ENCODE data around the gene EVPLL.
"Not testable (repeated sequence)": the region's sequence is repeated elsewhere in the genome, so short reads cannot be mapped to it uniquely, and the experiment has no call there.

Gene EVPLL

GRCh38 chr17:18368946-18369345 lies 8.6 kb upstream of the EVPLL start:
- no peak overlapping the region for H3K27ac ChIP-seq (ENCODE audit: poor library complexity, severe bottlenecking)
- H3K36me3 ChIP-seq (ENCODE audit: low read depth) = no peaks in the 10 kb centered on the region
- H3K27me3 ChIP-seq (ENCODE audit: insufficient read depth, poor library complexity, severe bottlenecking) = no peaks in the 10 kb centered on the region
- no peaks in the 10 kb centered on the region for H3K4me1 ChIP-seq (ENCODE audit: insufficient read depth, poor library complexity, severe bottlenecking)
- no peaks in the 10 kb centered on the region for H3K9me3 ChIP-seq (ENCODE audit: severe bottlenecking)
- H3K4me3 ChIP-seq (ENCODE audit: severe bottlenecking) = no peak overlapping the region
- DNase-seq (ENCODE audit: low spot score) = peak; percentile 73
- peak; percentile 93 for ATAC-seq (ENCODE audit: low read depth)
- no peak for TF ChIP-seq CTCF (IDR thresholded peaks at IDR 0.05; ENCODE audit: poor library complexity, severe bottlenecking)

- Histone ChIP-seq H3K4me3 (ENCODE audit: severe bottlenecking) (no peak overlapping the region), H3K27me3 (ENCODE audit: insufficient read depth, poor library complexity, severe bottlenecking) (no peaks in the 10 kb centered on the region), H3K27ac (ENCODE audit: poor library complexity, severe bottlenecking) (no peak overlapping the region), H3K36me3 (ENCODE audit: low read depth) (no peaks in the 10 kb centered on the region), H3K4me1 (ENCODE audit: insufficient read depth, poor library complexity, severe bottlenecking) (no peaks in the 10 kb centered on the region), H3K9me3 (ENCODE audit: severe bottlenecking) (no peaks in the 10 kb centered on the region)
- DNase-seq (ENCODE audit: low spot score) = no peak
- no peak for ATAC-seq (ENCODE audit: low read depth)
- no peak for TF ChIP-seq CTCF (IDR thresholded peaks at IDR 0.05; ENCODE audit: poor library complexity, severe bottlenecking)
These were observed 6.8 kb upstream of the EVPLL start for GRCh38 chr17:18370761-18371160.

- Histone ChIP-seq H3K4me1 (ENCODE audit: insufficient read depth, poor library complexity, severe bottlenecking) (no peaks in the 10 kb centered on the region), H3K27ac (ENCODE audit: poor library complexity, severe bottlenecking) (no peak overlapping the region), H3K4me3 (ENCODE audit: severe bottlenecking) (no peak overlapping the region), H3K36me3 (ENCODE audit: low read depth) (no peaks in the 10 kb centered on the region), H3K27me3 (ENCODE audit: insufficient read depth, poor library complexity, severe bottlenecking) (no peaks in the 10 kb centered on the region), H3K9me3 (ENCODE audit: severe bottlenecking) (no peaks in the 10 kb centered on the region)
- TF ChIP-seq CTCF (IDR thresholded peaks at IDR 0.05; ENCODE audit: poor library complexity, severe bottlenecking) = no peak
- DNase-seq (ENCODE audit: low spot score) (no peak), ATAC-seq (ENCODE audit: low read depth) (peak; percentile 33; the same call in 1 of the 3 replicates)
These were observed 6.1 kb upstream of the EVPLL start for GRCh38 chr17:18371455-18371854.

- not testable (repeated sequence) for H3K9me3 ChIP-seq (ENCODE audit: severe bottlenecking); ATAC-seq (ENCODE audit: low read depth); H3K36me3 ChIP-seq (ENCODE audit: low read depth); H3K4me1 ChIP-seq (ENCODE audit: insufficient read depth, poor library complexity, severe bottlenecking); H3K27me3 ChIP-seq (ENCODE audit: insufficient read depth, poor library complexity, severe bottlenecking); H3K27ac ChIP-seq (ENCODE audit: poor library complexity, severe bottlenecking); DNase-seq (ENCODE audit: low spot score); H3K4me3 ChIP-seq (ENCODE audit: severe bottlenecking)
These were observed 4.4 kb upstream of the EVPLL start for GRCh38 chr17:18373181-18373580.

GRCh38 chr17:18374216-18374615 lies 3.4 kb upstream of the EVPLL start:
- no peaks in the 10 kb centered on the region for H3K27me3 ChIP-seq (ENCODE audit: insufficient read depth, poor library complexity, severe bottlenecking)
- H3K4me1 ChIP-seq (ENCODE audit: insufficient read depth, poor library complexity, severe bottlenecking) = peaks cover 7% of the 10 kb centered on the region
- no peak overlapping the region for H3K27ac ChIP-seq (ENCODE audit: poor library complexity, severe bottlenecking)
- H3K9me3 ChIP-seq (ENCODE audit: severe bottlenecking) = no peaks in the 10 kb centered on the region
- H3K36me3 ChIP-seq (ENCODE audit: low read depth) = no peaks in the 10 kb centered on the region
- TF ChIP-seq CTCF (IDR thresholded peaks at IDR 0.05; ENCODE audit: poor library complexity, severe bottlenecking) = no peak
- DNase-seq (ENCODE audit: low spot score) (no peak), ATAC-seq (ENCODE audit: low read depth) (no peak)
- H3K4me3 ChIP-seq (ENCODE audit: severe bottlenecking) = no peak overlapping the region

Measured in RWPE2 (cell line).